Measurements from ENCODE around the gene DPYSL3.

The DPYSL3 gene

GRCh38 chr5:147340941-147341340 is 168.9 kb downstream of the DPYSL3 start:
- no peak for DNase-seq (ENCODE audit: low read depth)
- TF ChIP-seq, protein P1, sequence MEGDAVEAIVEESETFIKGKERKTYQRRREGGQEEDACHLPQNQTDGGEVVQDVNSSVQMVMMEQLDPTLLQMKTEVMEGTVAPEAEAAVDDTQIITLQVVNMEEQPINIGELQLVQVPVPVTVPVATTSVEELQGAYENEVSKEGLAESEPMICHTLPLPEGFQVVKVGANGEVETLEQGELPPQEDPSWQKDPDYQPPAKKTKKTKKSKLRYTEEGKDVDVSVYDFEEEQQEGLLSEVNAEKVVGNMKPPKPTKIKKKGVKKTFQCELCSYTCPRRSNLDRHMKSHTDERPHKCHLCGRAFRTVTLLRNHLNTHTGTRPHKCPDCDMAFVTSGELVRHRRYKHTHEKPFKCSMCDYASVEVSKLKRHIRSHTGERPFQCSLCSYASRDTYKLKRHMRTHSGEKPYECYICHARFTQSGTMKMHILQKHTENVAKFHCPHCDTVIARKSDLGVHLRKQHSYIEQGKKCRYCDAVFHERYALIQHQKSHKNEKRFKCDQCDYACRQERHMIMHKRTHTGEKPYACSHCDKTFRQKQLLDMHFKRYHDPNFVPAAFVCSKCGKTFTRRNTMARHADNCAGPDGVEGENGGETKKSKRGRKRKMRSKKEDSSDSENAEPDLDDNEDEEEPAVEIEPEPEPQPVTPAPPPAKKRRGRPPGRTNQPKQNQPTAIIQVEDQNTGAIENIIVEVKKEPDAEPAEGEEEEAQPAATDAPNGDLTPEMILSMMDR (conservative IDR thresholded peaks at IDR 0.05; ENCODE audit: control insufficient read depth, insufficient read depth, low read depth, low read length), result no peak
- no peak overlapping the region for H3K4me3 ChIP-seq (ENCODE audit: control insufficient read depth, low read depth, low read length)
